Immature natural killer cell (primary cell): ENCODE data around the gene CFAP141. TPM values are rescaled to one million over a fixed set of nuclear protein-coding genes. Genes with fewer than 3 reads are reported as not detected.
"Not testable (repeated sequence)": the region's sequence is repeated elsewhere in the genome, so short reads cannot be mapped to it uniquely, and the experiment has no call there.

ENCODE experiments used
- DNase-seq, 3 donors: peaks; one replicate each; pipeline ENCODE4 v3.0.0; 2022; ENCODE audit warnings: mixed read lengths in 1 of 3
- H3K27ac Mint-ChIP-seq, 6 donors: one replicate each; pipeline ENCODE4 v1.8.0; 2020; ENCODE audit warnings: mixed read lengths in 6 of 6, mild to moderate bottlenecking in 5 of 6, inconsistent platforms in 4 of 6, moderate library complexity in 3 of 6
- H3K27me3 Mint-ChIP-seq, 3 donors: one replicate each; pipeline ENCODE4 v1.8.0; 2020 to 2021; ENCODE audit warnings: low read depth in 3 of 3, mild to moderate bottlenecking in 3 of 3, mixed read lengths in 3 of 3, moderate library complexity in 3 of 3, inconsistent platforms in 1 of 3
- H3K36me3 Mint-ChIP-seq, 3 donors: one replicate each; pipeline ENCODE4 v1.8.0; 2020; ENCODE audit warnings: mixed read lengths in 3 of 3, inconsistent platforms in 2 of 3, mild to moderate bottlenecking in 2 of 3
- H3K4me1 Mint-ChIP-seq, 2 donors: one replicate each; pipeline ENCODE4 v1.8.0; 2020; ENCODE audit warnings: inconsistent platforms in 2 of 2, mild to moderate bottlenecking in 2 of 2, mixed read lengths in 2 of 2, moderate library complexity in 1 of 2
- H3K4me3 Mint-ChIP-seq, 5 donors: one replicate each; pipeline ENCODE4 v1.8.0; 2020; ENCODE audit warnings: mild to moderate bottlenecking in 5 of 5, mixed read lengths in 5 of 5, inconsistent platforms in 3 of 5, moderate library complexity in 3 of 5
- H3K9me3 Mint-ChIP-seq, 6 donors: one replicate each; pipeline ENCODE4 v1.8.0; 2020; ENCODE audit warnings: mild to moderate bottlenecking in 6 of 6, mixed read lengths in 6 of 6, inconsistent platforms in 4 of 6, moderate library complexity in 3 of 6
- polyA plus RNA-seq, 3 donors: library from polyadenylated mRNA; unstranded; fragments of 300-500 nt; fragmentation: Illumina TruSeq; gene quantifications; one replicate each; pipeline ENCODE4 v1.2.3, GENCODE V29; 2021

CFAP141 gene
- polyA plus RNA-seq, 3 donors from 2014 or later = not detected

DNA sequence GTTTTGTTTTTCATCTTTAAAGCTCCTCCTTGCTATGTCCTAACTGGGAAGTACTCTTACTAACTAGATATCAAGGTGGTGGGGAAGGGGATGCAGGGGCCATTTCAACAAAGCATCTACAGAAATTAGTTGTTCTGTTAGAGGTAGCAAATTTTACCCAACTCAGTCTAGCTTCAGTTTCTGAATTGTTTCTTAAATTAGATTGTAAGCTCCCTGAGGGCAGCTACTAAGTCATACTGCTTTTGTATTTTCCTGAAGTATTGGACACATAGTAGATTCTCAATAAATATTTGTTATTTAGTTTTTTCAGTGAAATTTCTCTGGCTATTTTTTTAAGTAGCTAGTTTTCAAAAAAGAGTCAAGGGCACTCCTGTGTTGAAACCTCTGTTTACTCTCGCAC lies 16.4 kb upstream of the CFAP141 start:
- peaks cover 68 to 83% of the 10 kb centered on the region in 2 donors for H3K4me1 Mint-ChIP-seq
- DNase-seq = no peak
- no peaks in the 10 kb centered on the region for H3K9me3 Mint-ChIP-seq
- peak overlapping the region; percentile 98 to 100 (median 98) for H3K27ac Mint-ChIP-seq
- peaks cover 9 to 16% (median 13%) of the 10 kb centered on the region in 3 donors for H3K27me3 Mint-ChIP-seq
- peaks cover 3 to 15% (median 11%) of the 10 kb centered on the region in 3 donors for H3K36me3 Mint-ChIP-seq
- peak overlapping the region; percentile 97 to 100 (median 97) for H3K4me3 Mint-ChIP-seq

DNA sequence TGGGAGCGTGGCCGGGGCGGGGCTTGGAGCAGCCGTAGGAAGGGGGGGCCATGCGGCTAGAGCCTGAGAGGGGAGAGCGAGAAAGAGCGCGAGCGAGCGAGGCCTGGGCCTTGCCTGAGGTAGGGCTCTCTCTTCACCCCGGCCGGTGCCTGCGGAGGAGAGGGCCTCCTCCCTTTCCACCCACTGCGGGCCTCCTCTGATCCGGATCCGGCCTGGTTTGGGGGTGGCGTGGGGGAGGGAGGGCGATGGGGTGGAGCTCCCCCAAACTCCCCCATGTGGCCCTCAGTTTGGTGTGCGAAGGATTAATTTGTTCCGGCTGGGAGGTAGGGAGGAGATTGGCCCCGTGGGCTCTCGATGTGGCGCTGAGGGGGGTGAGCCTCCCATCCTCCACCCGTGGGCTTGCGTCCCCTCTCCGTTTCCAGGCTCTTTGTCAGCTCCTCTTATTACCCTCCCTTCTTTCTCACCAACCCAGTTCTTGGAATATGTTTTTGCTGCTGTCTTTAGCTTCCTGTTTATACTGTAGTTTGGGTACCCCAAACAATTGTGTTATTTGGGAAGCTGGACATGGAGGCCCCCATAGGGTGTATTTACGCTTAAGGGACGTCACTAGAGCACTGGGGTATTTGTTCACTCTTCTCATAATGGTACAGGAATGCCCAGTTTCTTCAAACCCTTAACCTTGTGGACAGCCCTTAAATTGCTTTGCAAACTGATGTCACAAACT lies 15.3 kb upstream of the CFAP141 start:
- Mint-ChIP-seq H3K9me3 (no peaks in the 10 kb centered on the region), H3K4me1 (peaks cover 69 to 86% of the 10 kb centered on the region in 2 donors), H3K27me3 (peaks cover 9 to 16% (median 13%) of the 10 kb centered on the region in 3 donors), H3K4me3 (peak overlapping the region; percentile 97 to 100 (median 97)), H3K27ac (peak overlapping the region; percentile 98 to 100 (median 98)), H3K36me3 (peaks cover 3 to 12% (median 6%) of the 10 kb centered on the region in 3 donors)
- peak; percentile 67 to 81 (median 75) for DNase-seq

DNA sequence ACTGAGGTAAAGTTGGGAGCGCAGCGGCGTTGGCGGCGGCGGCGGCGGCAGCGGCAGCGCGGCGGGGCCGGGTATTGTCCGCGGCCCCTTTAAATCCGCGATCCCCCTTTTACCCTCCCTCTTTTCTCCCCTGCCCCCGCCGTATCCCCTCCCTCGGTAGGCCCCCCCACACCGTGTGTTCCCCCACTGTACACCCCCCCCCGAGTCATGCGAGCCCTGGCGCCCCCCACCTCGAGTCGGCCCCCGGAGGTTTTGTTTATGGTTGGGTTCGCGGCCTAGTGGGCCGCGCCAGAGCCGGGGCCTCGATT lies 14.8 kb upstream of the CFAP141 start:
- H3K4me1 Mint-ChIP-seq = peaks cover 68 to 81% of the 10 kb centered on the region in 2 donors
- H3K4me3 Mint-ChIP-seq = peak overlapping the region; percentile 97 to 100 (median 97)
- H3K9me3 Mint-ChIP-seq = no peaks in the 10 kb centered on the region
- peaks cover 9 to 16% (median 13%) of the 10 kb centered on the region in 3 donors for H3K27me3 Mint-ChIP-seq
- no peak for DNase-seq
- H3K27ac Mint-ChIP-seq = peak overlapping the region; percentile 98 to 100 (median 99)
- H3K36me3 Mint-ChIP-seq = peaks cover 0 to 9% (median 1%) of the 10 kb centered on the region in 3 donors

DNA sequence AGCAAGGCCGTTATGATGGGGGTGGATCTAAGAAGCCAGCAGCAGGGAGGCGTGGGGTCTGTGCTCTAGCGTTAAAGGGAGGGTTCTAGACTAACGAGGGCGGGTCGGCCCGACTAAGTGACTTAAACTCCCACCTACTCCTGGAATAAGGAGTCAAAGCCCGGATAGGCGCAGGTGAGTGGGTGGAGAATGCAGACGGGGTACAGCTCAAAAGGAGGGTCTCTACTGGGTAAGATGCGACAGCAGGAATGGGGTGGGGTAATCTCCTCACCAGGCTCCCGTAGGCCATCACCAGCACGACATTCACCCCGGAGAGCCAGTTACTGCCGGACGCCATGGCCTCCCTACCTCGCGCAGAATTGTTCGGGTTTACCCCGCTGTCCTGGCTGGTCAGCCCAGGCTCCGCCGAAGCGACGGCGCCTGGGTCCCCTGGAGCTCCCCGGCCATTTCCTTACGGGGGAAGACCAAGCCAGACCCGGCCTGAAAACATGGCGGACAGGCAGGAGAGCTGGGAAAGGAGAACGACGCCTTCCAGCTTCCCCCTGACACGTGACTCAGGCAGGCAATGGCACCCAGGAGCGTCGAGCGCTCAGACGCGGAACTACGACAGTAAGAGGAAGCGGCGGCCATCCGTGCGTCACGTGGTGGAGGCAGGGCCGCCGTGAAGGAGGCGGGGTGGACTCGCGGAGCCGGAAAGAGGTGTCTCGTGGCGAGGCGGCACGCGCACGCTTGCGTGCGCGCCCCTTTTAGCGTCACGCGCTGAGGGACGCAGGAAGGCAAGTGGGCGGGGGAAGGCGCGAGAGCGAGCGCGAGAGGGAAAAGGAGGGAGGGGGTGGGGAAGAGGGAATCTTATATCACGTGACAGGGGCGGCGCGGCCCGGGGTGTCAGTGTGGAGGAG lies 14.2 kb upstream of the CFAP141 start, which contains the start of gene UBAP2L:
Gene UBAP2L, plus strand, starts transcription at position 885 of the 899 bp plus-strand sequence. CDS start 4,169 bp downstream, outside the sequence.
- H3K27me3 Mint-ChIP-seq = peaks cover 9 to 16% (median 13%) of the 10 kb centered on the region in 3 donors
- H3K36me3 Mint-ChIP-seq = peaks cover 0 to 9% (median 0%) of the 10 kb centered on the region in 3 donors
- H3K4me1 Mint-ChIP-seq = peaks cover 68 to 75% of the 10 kb centered on the region in 2 donors
- H3K4me3 Mint-ChIP-seq = peak within 1 kb of the TSS; percentile 97 to 100 (median 97)
- peak within 1 kb of the TSS; percentile 98 to 100 (median 99) for H3K27ac Mint-ChIP-seq
- no peaks in the 10 kb centered on the region for H3K9me3 Mint-ChIP-seq
- DNase-seq = peak; percentile 98 to 99 (median 99)

DNA sequence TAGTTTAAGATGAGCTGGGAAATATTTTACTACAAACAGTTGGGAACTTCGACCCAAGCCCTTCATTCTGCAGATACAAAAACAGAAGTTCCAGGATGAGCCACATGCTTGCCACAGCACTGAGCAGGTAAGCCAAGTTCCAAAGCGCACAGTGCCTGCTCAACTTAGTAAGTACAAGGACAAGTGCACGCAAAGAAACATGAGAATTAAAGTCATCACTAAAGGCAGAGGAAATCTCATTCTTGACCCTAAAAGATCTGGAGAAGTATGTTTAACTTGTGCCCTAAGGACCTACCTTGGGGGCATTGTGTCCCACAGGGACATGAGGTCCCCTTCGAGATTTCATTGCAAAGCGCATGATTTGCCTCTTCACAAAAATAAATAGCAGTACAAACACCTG lies 13.4 kb upstream of the CFAP141 start:
- H3K27ac Mint-ChIP-seq = peak overlapping the region; percentile 98 to 100 (median 99)
- H3K27me3 Mint-ChIP-seq = peaks cover 9 to 16% (median 13%) of the 10 kb centered on the region in 3 donors
- no peaks in the 10 kb centered on the region for H3K9me3 Mint-ChIP-seq
- peak overlapping the region; percentile 97 to 100 (median 97) for H3K4me3 Mint-ChIP-seq
- DNase-seq = no peak
- H3K4me1 Mint-ChIP-seq = peaks cover 66 to 67% of the 10 kb centered on the region in 2 donors
- H3K36me3 Mint-ChIP-seq = peaks cover 0 to 9% (median 0%) of the 10 kb centered on the region in 3 donors

DNA sequence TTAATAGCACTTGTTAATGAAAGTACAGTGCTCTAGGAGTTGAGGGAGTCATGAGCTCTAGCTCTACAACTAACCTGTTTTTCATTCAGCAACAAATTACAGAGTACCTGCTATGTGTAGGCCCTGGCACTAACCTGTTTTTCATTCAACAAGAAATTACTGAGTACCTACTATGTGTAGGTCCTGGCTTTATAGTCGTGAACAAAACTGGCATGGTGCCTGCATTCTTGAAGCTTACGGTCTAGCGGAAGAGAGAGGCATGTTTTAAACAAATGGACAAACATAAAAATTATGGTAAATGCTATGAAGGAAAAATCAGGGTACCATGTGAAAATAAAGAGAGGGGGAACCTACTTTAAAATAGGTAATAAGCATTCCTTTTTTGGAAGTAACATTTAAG lies 12.4 kb upstream of the CFAP141 start:
- Mint-ChIP-seq H3K27ac (peak overlapping the region; percentile 98 to 100 (median 99)), H3K36me3 (peaks cover 0 to 15% (median 0%) of the 10 kb centered on the region in 3 donors), H3K4me1 (peaks cover 57% of the 10 kb centered on the region in 2 donors), H3K9me3 (no peaks in the 10 kb centered on the region), H3K27me3 (peaks cover 9 to 17% (median 13%) of the 10 kb centered on the region in 3 donors), H3K4me3 (peak overlapping the region; percentile 97 to 100 (median 97))
- no peak for DNase-seq

DNA sequence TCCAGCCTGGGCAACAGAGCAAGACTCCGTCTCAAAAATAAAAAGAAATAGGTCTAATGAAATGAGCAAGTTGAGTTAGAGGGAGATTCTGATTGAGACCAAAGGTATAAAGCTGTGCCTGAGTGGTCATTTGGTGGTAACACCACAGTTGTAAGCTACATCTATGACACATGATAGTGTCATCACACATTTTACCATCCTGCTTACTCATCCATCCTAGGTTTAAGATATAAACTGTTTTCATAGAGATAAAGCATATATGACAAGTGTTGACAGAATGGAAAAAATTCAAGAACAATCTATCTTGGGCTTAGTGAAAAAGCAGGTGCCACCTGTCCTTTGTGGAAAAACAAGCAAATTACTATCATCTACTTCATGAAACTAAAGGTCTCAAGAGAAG lies 7.1 kb upstream of the CFAP141 start:
- H3K4me3 Mint-ChIP-seq = no peak overlapping the region
- peaks cover 7 to 37% (median 16%) of the 10 kb centered on the region in 3 donors for H3K36me3 Mint-ChIP-seq

DNA sequence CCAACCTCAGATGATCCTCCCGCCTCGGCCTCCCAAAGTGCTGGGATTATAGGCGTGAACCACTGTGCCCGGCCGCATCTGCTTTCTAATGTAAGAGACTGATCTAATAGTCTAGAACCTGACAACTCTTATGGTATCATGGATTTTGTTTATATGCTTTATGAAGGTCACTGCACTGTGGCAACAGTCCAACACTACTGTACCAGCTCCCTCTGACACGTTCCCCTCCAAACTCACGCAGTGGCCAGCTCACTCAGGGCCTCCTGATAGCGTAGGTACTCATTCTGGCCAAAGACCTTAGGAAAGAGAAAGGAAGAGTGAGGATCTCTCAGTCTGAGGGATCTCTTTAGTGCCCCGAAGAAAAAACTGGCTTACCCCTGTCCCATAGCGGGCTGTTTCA lies 6.0 kb upstream of the CFAP141 start:
- DNase-seq = no peak
- Mint-ChIP-seq H3K4me3 (no peak overlapping the region), H3K9me3 (no peaks in the 10 kb centered on the region), H3K36me3 (peaks cover 12 to 31% (median 19%) of the 10 kb centered on the region in 3 donors), H3K4me1 (peaks cover 1 to 4% of the 10 kb centered on the region in 2 donors), H3K27ac (peak overlapping the region in 2 of 6 donors; percentile 48 to 49), H3K27me3 (peaks cover 0 to 3% (median 0%) of the 10 kb centered on the region in 3 donors)

More for the DNA sequence above, 7.1 kb upstream of the CFAP141 start:
- peaks cover 0 to 3% (median 0%) of the 10 kb centered on the region in 3 donors for H3K27me3 Mint-ChIP-seq
- DNase-seq = no peak
- peak overlapping the region in 3 of 6 donors; percentile 39 to 56 (median 41) for H3K27ac Mint-ChIP-seq
- no peaks in the 10 kb centered on the region for H3K9me3 Mint-ChIP-seq
- peaks cover 13 to 15% of the 10 kb centered on the region in 2 donors for H3K4me1 Mint-ChIP-seq

DNA sequence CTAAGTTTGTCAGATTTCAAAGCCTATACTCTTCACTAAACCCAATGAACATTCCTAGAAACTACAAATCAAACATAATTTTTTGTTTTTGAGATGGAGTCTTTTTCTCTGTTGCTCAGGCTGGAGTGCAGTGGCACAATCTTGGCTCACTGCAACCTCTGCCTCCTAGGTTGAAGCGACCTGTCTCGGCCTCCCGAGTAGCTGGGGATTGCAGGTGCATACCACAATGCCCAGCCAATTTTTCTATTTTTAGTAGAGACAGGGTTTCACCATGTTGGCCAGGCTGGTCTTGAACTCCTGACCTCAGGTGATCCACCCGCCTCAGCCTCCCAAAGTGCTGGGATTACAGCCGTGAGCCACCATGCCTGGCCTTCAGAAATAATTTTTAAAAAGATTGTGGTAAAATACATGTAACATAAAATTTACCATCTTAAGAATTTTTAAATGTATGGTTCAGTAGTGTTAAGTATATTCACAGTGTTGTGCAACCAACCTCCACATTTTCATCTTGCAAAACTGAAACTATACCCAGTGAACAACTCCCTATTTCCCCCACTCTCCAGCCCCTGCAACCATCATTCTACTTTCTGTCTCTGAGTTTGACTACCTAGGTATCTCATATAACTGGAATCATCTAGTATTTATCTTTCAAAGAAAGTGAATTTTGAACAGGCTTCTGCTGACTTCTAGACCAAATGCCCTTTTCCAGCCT lies 2.7 kb upstream of the CFAP141 start:
- peaks cover 0 to 3% (median 2%) of the 10 kb centered on the region in 3 donors for H3K27me3 Mint-ChIP-seq
- no peaks in the 10 kb centered on the region for H3K4me1 Mint-ChIP-seq
- no peak for DNase-seq
- H3K27ac Mint-ChIP-seq = peak overlapping the region in 2 of 6 donors; percentile 57 to 67
- peaks cover 18 to 36% (median 25%) of the 10 kb centered on the region in 3 donors for H3K36me3 Mint-ChIP-seq
- no peak overlapping the region for H3K4me3 Mint-ChIP-seq
- H3K9me3 Mint-ChIP-seq = no peaks in the 10 kb centered on the region

DNA sequence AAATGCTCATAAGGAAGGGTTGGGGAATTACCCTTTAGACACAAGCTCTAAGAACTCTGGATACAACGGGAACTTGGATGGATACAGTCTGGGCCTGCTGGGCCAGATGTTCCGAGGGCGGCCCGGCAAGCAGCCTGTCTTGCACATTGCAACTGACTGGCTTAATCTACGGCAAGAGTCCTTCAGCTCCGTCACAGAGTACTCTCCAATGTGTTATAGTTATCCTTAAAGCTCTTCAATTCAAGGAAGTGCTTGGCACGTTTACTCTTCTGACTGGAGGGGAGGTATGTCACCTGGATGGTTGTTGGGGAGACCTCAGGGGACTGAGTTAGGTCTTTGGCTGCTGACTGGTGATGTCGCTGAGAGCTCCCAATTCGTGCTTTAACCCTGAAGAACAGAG lies 1.1 kb upstream of the CFAP141 start:
- H3K27me3 Mint-ChIP-seq = peaks cover 0 to 3% (median 2%) of the 10 kb centered on the region in 3 donors
- H3K27ac Mint-ChIP-seq = peak overlapping the region in 3 of 6 donors; percentile 49 to 77 (median 54)
- no peak overlapping the region for H3K4me3 Mint-ChIP-seq
- no peaks in the 10 kb centered on the region for H3K4me1 Mint-ChIP-seq
- peaks cover 18 to 25% (median 25%) of the 10 kb centered on the region in 3 donors for H3K36me3 Mint-ChIP-seq
- no peak for DNase-seq
- no peaks in the 10 kb centered on the region for H3K9me3 Mint-ChIP-seq

DNA sequence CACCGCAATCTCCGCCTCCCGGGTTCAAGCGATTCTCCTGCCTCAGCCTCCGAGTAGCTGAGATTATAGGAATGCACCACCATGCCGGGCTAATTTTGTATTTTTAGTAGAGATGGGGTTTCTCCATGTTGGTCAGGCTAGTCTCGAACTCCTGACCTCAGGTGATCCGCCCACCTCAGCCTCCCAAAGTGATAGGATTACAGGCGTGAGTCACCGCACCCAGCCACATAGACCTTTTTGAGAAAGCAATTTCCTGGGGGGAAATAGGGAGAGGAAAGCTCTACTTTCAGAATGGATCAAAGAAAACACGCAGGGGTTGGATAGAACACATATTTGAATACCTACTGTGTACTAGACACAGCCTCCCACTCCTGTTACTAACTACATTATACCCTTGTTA lies 355 bp downstream of the CFAP141 start:
- DNase-seq, H3K9me3 Mint-ChIP-seq, H3K4me1 Mint-ChIP-seq, H3K27me3 Mint-ChIP-seq, H3K4me3 Mint-ChIP-seq: not testable (repeated sequence)
- H3K36me3 Mint-ChIP-seq = peaks cover 14 to 22% (median 20%) of the 10 kb centered on the region in 3 donors
- peak overlapping the region in 5 of 6 donors; percentile 29 to 80 (median 52) for H3K27ac Mint-ChIP-seq

DNA sequence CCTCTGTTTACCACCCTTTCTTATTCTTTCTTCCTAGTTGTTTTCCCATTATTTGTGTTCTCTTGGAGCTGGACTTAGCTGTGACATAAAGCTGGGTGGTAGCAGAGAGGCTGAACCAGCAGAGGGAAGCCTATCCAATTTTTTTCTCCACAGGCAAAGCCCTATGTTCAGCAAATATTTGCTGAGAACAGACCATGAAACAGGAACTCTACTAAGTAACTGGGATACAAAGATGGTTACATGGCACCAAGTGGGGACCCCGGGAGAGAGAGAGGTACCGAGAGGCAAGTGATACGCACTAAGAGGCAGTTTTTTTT lies 6.6 kb downstream of the CFAP141 start:
- DNase-seq = no peak
- Mint-ChIP-seq H3K4me3 (no peak overlapping the region), H3K27ac (no peak overlapping the region), H3K27me3 (peaks cover 0 to 3% (median 0%) of the 10 kb centered on the region in 3 donors), H3K36me3 (no peaks in the 10 kb centered on the region), H3K9me3 (no peaks in the 10 kb centered on the region), H3K4me1 (no peaks in the 10 kb centered on the region)
